LoVo (cell line): Measurements from ENCODE around the gene MAML2.
"Not testable (repeated sequence)": the region's sequence is repeated elsewhere in the genome, so short reads cannot be mapped to it uniquely, and the experiment has no call there.

Experiments
- DNase-seq: peaks from one replicate; pipeline ENCODE4 v3.0.0-alpha.2; 2016; ENCODE audit warnings: low spot score

Gene MAML2

DNA sequence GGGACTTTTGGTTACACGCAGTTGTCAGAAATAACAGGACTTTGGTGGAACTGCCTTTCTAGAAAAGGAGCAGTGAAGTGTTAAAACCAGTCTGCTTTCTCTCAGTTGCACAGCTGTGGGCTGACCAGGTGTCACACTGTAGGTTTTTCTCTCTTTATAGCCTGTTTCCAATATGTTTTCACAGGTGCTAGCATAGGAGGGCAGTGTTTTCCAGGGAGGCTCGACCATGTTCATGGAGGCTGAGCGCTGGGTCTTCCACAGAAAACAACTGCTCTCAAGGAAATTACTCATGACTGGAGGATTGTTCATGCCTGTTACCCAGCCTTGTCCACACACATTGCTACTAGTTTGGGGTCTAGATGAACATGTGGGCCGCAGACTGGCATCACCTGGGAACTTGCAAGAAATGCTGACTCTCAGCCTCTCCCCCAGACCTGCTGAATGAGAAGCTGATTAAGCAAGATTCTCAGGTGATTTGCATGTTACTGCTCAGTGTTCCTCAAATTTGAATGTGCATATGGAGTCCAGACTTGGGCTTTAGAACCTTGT lies 157.7 kb downstream of the MAML2 start:
- no peak for DNase-seq

- DNase-seq: not testable (repeated sequence)
Observed at GRCh38 chr11:96180937-96181336, 162.1 kb downstream of the MAML2 start.

- no peak for DNase-seq
Observed at GRCh38 chr11:96180341-96180740, 162.7 kb downstream of the MAML2 start.

DNA sequence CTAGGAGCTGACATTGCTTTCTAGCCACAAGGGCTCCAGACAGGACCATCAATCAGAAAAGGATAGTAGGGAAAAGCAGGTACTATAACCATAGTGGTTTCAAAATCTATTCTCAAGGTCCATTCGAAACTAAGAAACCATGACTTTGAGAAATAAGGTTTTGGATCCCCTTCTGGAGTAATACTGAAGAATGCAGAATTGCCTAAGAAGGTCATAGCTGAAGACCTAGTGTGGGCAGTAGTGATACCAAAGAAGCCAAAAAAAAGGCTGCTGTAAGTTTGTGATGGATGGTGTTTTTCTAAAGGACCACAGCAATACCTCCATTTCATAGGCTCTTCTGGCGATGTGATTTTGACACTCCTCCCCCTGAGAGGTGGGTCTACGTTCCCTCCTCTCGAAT lies 163.1 kb downstream of the MAML2 start:
- no peak for DNase-seq

GRCh38 chr11:96178887-96179279 lies 164.1 kb downstream of the MAML2 start:
- DNase-seq: no peak

GRCh38 chr11:96178049-96178886 lies 164.7 kb downstream of the MAML2 start:
- DNase-seq: no peak

DNA sequence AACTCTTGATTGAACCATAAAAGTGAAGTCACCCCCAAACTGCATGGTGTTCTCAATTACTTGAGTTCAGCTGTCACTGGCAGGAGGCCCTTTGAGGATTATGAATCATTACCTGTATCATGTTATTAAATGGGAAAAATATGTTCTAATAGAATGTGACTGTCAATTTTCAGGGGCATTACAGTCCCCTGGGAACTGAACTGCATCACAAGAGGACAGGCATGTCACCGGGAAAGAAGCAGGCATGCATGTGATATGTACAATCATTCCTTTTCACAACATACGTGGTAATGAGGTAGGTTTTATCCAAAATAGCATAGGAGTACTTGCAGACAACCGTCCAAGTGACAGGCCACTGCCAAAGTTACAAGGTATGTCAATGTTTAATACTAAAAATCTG lies 165.8 kb downstream of the MAML2 start:
- no peak for DNase-seq

GRCh38 chr11:96173906-96174305 lies 169.1 kb downstream of the MAML2 start:
- DNase-seq: no peak

DNA sequence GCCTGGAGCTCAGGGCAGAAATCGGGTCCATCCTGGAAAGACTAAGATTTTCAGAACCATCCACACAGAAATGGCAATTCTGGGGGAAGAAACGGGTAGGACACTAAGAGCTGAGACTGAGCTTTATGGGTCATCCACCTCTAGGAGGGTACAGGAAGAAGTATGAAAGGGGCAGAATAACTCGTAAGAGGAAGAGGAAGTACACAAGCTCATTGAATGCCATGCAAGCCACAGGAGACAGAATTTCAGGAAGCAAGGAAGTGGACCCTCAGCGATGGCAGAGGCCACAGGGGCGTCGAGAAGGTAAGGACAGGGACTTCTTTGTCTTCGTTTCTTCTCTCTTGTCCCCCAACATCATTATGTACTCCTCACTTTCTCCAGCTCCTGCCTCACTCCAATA lies 169.6 kb downstream of the MAML2 start:
- DNase-seq: no peak

DNA sequence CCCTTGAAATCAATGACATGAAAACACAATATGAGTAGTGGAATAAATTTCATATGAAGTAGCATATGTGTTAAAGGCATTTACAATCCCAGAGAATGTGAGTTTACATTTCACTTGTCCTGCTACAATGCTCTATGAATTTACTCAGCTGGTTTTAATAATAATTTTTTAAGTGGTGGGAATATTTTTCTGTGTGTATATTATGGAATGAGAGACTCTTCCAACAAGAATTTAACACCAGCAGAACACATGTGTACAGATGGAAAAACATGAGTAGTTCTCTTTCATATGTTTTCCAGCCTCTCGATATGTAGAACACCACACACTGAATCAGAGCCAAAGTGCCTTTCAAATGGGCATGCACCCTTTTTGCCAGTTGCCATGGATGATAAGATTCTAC lies 170.4 kb downstream of the MAML2 start:
- no peak for DNase-seq

DNA sequence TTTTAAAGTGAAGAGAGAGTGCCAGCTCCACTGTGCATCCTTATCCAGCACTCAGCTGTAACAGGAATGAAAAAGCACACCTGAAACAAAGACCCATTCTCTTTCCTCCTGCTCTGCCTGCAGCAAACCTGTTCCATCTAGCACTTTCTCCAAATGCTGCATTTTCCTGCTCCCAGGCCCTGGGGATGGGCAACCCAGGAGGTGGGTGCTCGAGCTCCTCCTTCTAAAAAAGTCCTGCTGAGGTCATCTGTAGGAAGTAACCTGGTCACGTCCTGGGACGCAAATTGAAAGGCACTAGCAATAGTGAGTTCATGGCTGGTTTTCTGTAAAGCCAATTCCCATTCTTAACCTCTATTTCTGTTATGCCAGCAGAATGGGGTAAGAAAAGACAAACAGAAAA lies 173.7 kb downstream of the MAML2 start:
- DNase-seq: no peak

GRCh38 chr11:96168623-96169022 lies 174.4 kb downstream of the MAML2 start:
- no peak for DNase-seq

DNA sequence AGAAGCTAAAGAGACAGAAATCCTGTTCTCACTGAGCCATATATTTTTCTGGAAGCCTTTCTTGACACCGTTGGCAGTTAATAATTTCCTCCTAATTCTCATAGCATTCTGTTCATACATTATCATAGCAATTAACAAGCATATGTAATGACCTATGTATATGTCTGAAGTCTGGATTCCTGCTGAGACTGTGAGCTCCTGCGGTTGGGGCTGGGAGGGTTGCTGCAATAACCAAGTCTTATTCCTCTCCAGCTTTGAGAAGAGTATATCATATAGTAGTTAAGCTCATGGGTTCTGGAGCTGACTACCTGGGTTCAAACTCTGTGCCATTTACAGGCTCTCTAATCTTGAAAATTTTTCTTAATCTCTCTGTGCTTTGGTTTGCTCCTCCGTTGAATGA lies 175.2 kb downstream of the MAML2 start:
- no peak for DNase-seq

- no peak for DNase-seq
Observed at GRCh38 chr11:96167203-96167758, 175.7 kb downstream of the MAML2 start.

GRCh38 chr11:96162816-96163499 lies 180.0 kb downstream of the MAML2 start:
- no peak for DNase-seq

DNA sequence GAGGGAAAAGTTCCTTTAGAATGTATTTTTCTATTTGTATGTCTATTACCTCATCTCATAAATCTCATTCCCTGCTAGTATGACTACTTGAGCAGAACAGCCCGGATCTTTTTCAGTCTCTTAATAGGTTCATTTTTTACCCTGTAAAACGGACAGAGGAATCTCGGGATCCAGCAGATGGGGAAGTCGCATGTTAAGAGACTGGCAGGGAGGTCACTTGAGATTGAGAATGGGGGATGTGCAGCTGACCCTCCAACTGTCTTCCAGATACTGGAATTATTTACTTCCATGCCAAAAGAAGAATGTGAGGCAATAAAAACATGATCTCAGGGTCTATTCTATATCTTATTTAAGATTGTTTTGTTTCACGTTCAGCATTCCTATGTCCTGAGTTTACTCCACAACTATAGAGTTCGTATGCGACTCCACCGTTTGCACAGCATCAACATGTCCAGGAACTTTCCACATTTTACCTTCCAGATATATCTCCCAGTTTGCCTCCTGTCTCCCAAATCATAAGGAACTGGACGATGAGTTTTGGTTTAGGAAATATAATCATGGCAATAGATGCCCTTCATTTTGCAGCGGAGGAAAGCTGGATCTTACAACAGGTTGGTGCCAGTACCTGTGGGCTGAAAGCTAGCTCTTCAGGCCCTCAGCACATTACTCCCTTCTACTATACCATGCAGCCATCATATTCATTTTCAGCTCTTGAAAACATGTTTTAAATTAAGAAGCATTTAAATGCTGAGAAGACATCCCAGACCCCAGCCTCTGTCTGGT lies 181.5 kb downstream of the MAML2 start:
- no peak for DNase-seq

DNA sequence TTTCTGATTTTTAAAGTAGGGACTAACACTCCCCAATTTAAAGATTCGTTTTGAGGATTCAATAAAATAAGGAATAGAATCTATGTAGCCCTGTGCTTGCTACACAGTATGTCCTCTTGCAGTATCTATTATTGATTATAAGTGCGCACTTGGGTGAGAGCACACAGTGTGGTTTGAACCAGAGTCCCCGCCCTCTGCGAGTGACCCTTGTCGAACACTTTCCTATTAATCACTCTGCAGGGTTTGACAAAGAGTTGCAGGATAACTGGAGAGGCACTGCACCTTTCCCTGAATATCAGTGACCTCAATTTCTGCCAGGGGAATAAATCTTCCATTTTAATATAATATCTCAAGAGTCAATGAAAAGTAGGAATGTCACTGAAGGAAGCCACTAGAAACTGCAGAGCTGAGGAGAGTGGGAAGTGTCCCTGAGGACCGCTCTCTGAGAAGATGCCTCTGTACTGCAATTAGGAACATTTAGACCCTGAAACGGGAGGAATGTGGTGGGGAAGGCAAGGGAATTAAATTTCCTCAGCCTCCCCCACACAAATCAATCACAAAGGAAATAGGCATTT lies 182.2 kb downstream of the MAML2 start:
- DNase-seq: no peak

GRCh38 chr11:96159968-96160367 lies 183.0 kb downstream of the MAML2 start:
- no peak for DNase-seq

- no peak for DNase-seq
Observed at GRCh38 chr11:96158126-96158525, 184.9 kb downstream of the MAML2 start.

DNA sequence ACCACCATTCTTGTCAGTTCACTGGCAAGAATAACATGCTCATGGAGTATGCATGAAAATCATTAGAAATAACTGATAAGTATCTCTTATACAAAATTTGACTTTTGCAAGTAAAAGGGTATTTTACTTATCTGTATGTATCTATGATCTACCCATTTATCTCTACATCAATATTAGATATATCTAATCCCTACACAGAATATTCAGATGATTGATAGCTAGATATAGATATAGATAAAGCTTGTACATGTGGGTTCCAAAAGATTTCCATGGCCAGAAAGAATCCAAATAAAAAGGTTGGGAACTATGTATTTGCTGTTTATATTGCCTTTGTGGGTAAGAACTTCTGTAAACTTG lies 185.5 kb downstream of the MAML2 start:
- no peak for DNase-seq

DNA sequence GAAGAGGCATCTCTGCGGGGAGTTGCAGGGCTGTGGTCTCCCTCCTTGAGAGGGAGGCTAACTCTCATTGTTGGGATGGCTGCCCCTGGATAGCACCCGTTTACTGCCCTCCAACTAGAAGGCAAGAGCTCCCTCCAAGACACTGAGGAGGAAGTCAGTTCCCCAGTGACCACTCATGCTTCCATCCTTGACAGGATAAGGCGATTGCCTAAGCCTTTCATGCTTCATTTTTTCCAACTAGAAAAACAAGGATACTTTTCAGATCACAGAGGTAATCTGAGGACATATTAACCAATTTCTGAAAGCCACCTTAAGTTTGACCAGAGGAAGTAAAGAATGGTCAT lies 186.6 kb downstream of the MAML2 start:
- DNase-seq: no peak
